ENCODE results near the gene GOLGA6L7.
"Not testable (repeated sequence)": the region's sequence is repeated elsewhere in the genome, so short reads cannot be mapped to it uniquely, and the experiment has no call there.

The GOLGA6L7 gene

DNA sequence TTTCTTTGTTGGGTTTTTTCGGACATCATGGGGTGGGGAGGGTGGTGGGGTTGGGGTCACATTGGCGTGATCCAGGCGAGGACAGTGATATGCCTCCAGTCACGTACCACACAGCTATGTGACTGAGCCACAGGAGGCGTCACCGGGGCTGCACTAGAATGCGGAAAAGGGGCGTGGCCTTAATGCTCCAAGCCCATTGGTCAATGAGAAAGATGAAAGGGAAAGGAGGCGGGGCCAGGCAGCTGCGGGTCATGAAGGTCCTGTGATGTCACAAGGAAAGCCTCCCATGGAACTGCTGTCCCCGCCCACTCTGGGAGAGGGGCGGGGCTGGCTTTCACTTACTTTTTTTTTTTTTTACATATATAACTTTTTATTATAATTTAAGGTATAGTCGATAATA is at the start of gene GOLGA6L7:
Gene GOLGA6L7 (minus strand): TSS at position 124 of the 400 bp plus-strand sequence. CDS start 95 bp downstream, at position 29.
- DNase-seq (ENCODE audit: low spot score): not testable (repeated sequence)

DNA sequence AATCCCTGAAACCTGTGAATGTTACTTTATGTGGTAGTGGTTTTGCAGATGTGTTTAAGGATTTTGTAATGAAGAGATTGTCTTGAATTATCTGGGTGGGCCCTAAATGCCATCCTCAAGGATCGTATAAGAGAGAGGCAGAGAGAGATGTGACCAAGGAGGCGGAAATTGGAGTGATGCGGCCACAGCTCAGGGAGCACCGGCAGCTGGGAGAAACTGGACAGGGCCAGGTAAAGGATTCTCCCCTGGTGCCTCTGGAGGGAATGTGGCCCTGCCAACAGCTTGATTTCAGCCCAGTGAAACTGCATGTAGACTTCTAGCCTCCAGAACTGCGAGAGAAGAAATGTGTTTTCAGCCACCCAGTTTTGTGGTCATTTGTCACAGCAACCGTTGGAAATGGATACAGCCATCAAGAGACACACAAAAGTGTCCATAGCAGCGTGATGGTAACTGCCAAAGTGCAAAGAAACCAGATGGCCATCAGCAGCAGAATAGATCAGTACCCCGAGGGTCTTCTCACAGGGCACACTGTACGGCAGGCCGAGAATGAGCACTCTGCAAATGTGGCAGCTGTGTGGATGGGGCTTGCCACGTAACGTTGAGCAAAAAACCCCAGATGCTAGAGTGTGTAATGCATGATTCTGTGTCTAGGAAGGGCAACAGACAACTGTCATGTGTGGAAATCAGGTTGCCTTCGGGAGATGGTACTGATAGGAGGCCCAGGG is 49.6 kb upstream of the GOLGA6L7 start:
- no peak for DNase-seq (ENCODE audit: low spot score)

DNA sequence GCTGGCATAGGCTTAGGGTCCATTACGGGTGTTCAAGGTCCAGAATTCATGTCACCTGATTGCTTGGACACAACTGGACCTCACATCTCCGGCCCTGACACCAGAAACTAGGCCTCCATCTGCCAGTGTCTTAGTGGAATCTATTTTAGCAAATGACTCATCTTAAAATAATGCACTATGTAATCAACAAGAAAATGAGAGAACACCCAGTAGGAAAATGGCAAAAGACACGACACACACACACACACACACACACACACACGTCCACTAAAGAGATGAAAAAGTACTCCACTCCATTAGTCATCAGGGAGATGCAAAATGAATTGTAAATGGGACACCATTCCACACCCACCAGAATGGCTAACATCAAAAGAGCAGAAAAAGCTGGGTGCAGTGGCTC is 48.5 kb upstream of the GOLGA6L7 start:
- DNase-seq (ENCODE audit: low spot score): no peak

- no peak for DNase-seq (ENCODE audit: low spot score)
Measured at GRCh38 chr15:28895566-28895965, 47.1 kb upstream of the GOLGA6L7 start.

- no peak for DNase-seq (ENCODE audit: low spot score)
Measured at GRCh38 chr15:28895146-28895545, 46.7 kb upstream of the GOLGA6L7 start.

DNA sequence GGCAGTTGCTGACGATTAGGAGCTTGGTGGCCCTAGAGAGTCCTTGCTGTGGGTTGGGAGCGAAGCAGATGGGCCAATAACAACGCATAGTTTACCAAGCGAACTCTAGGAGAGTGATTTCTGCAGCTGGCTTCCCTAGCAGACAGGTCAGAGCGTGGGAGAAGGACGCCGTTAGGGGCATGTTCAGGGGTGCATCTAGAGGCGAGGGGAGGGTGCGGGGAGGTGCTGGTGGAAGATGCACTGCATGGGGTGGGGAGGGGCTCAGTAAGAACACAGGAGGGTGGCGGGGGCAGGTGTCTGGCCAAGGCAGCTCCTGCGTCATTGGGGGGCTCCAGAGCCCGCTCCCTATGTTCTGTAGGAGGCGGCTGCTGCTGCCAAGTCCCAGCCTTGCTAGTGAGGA is 46.2 kb upstream of the GOLGA6L7 start:
- no peak for DNase-seq (ENCODE audit: low spot score)

GRCh38 chr15:28892789-28893610 is 44.6 kb upstream of the GOLGA6L7 start:
- no peak for DNase-seq (ENCODE audit: low spot score)

GRCh38 chr15:28891588-28891987 is 43.1 kb upstream of the GOLGA6L7 start:
- no peak for DNase-seq (ENCODE audit: low spot score)

DNA sequence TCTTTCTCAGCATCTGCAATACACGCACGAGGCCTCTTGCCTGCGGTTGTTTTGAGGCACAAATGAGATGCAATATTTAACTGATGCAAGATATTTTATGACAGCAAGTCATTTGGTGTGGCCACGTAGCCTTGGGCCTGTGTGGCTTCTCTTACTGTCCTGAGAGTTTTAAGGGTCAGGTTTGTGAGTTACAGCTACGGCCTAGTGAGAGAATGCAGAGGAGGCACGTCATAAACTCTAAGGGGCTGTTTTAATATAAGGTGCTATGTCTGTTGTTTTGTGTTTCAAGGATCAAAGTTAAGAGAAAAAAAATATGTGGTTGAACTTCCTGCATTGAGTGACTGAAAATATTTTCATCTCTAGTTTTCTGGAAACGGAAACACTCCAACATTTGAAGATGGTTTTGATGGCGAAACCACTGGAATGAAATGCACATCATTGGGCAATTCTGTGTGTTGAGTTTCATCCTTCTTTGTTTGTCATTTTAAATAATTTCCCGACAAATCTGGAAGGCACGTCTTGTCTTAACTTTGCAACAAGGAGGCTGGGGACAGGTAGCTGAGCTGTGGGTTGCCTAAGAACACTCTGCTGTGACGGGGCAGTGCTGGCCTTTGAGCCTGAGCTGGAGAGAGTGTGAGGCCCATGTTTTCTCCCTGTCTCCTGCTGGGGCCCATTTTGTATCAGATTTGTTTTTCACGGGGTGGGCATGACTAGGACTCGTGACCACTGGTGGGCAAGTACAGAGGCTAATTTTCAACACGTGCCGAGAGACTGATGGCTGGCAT is 42.5 kb upstream of the GOLGA6L7 start:
- no peak for DNase-seq (ENCODE audit: low spot score)

DNA sequence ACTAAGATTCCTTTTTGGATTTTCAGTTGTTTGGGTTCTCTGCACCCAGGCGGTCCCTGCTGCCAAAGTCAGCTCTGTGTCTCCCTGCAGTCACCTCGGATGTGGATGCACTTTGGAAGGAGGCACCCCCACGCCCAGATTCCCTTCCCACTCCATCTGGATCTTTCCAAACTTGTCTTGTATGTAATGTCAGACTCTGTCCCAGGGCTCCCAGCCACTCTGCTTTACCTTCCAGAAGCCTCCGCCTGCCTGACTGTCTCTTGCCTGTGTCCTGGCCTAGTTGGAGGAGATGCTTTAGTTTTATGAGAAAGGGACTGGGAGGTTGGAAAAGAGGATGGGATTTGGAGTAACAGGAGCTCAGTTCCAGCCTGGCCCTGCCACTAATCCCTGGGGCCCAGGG is 41.8 kb upstream of the GOLGA6L7 start:
- not testable (repeated sequence) for DNase-seq (ENCODE audit: low spot score)

DNA sequence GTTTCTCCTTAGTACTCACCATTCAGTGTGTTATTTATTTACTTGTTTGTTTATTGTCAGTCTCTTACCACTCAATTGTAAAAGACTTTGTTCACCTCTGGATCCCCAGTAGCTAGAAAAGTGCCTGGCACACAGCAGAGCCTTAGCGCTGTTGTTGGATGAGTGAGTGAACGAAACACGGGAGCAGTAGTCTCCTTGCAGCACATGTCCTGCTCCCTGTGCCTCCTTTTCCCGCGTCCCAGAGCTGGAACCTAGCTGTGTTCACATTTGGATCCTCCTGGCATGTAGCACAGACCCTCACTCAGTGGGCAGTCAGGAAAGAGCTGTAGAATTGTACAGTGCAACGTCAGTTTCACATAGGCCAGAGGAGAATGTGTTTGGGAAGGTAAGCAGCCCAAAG is 41.4 kb upstream of the GOLGA6L7 start:
- not testable (repeated sequence) for DNase-seq (ENCODE audit: low spot score)

DNA sequence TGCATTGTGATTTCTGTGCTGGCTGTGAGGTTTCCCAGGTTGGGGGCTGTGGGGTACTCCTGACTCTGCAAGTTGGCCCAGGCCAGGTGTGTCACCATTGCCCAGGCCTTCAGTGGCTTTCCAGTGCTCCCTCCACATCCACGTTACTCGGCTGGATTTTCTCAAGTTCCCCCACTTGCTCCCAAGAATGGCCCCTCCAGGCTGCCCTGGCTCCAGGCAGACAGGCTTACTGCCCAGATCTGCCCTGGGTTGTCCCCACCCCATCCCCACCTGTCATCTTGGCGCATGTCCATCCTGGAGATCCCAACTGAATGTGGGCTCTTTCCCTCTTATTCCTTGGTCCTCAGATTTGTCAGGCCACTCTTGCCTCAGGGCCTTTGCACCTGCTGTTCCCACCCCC is 40.9 kb upstream of the GOLGA6L7 start:
- DNase-seq (ENCODE audit: low spot score): no peak

- DNase-seq (ENCODE audit: low spot score): no peak
Measured at GRCh38 chr15:28888900-28889299, 40.5 kb upstream of the GOLGA6L7 start.

GRCh38 chr15:28888302-28888894 is 40.0 kb upstream of the GOLGA6L7 start:
- DNase-seq (ENCODE audit: low spot score): no peak

GRCh38 chr15:28887339-28888174 is 39.1 kb upstream of the GOLGA6L7 start:
- DNase-seq (ENCODE audit: low spot score): no peak

- no peak for DNase-seq (ENCODE audit: low spot score)
Measured at GRCh38 chr15:28886431-28887338, 38.2 kb upstream of the GOLGA6L7 start.

GRCh38 chr15:28885630-28886430 is 37.4 kb upstream of the GOLGA6L7 start, which contains the start of gene APBA2:
Gene APBA2 (plus strand): TSS chr15:28885974. CDS start chr15:29053885, 167,911 bp downstream.
- DNase-seq (ENCODE audit: low spot score): peak; percentile 42

GRCh38 chr15:28885128-28885629 is 36.7 kb upstream of the GOLGA6L7 start:
- DNase-seq (ENCODE audit: low spot score): no peak
